ENCODE data around the gene HBZ. TPM values are rescaled to one million over a fixed set of nuclear protein-coding genes. Genes with fewer than 3 reads are reported as not detected.
"Not testable (repeated sequence)": the region's sequence is repeated elsewhere in the genome, so short reads cannot be mapped to it uniquely, and the experiment has no call there.

Gene HBZ
- total RNA-seq, 2 donors from 2014 or later, result not detected

DNA sequence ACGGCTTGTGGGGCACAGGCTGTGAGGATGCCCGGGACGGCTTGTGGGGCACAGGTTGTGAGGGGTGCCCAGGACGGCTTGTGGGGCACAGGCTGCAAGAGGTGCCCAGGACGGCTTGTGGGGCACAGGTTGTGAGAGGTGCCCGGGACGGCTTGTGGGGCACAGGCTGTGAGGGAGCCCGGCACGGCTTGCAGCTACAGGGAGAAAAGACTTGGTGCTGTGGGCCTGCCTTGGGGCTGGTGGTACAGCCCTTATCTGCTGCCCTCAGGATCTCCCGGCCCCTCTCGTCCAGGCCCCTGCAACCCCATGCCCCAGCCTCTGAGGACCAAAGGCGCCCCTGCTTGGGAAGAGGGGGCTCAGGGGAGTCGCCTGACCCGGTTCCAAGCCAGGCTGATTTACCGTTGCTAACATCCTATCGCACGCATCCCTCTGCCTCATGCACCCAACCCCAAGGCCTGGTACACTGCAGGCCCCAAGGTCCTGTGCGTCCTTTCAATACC lies 8.3 kb downstream of the HBZ start:
- DNase-seq (ENCODE audit: low spot score), result no peak
- no peaks in the 10 kb centered on the region for H3K9me3 ChIP-seq
- no peak overlapping the region for H3K27ac ChIP-seq
- peaks cover 7 to 8% of the 10 kb centered on the region in 2 donors for H3K27me3 ChIP-seq
- no peaks in the 10 kb centered on the region for H3K36me3 ChIP-seq
- TF ChIP-seq, protein P1, sequence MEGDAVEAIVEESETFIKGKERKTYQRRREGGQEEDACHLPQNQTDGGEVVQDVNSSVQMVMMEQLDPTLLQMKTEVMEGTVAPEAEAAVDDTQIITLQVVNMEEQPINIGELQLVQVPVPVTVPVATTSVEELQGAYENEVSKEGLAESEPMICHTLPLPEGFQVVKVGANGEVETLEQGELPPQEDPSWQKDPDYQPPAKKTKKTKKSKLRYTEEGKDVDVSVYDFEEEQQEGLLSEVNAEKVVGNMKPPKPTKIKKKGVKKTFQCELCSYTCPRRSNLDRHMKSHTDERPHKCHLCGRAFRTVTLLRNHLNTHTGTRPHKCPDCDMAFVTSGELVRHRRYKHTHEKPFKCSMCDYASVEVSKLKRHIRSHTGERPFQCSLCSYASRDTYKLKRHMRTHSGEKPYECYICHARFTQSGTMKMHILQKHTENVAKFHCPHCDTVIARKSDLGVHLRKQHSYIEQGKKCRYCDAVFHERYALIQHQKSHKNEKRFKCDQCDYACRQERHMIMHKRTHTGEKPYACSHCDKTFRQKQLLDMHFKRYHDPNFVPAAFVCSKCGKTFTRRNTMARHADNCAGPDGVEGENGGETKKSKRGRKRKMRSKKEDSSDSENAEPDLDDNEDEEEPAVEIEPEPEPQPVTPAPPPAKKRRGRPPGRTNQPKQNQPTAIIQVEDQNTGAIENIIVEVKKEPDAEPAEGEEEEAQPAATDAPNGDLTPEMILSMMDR (IDR thresholded peaks at IDR 0.05), result no peak
- H3K4me3 ChIP-seq, result no peak overlapping the region
- peaks cover 0 to 9% of the 10 kb centered on the region in 2 donors for H3K4me1 ChIP-seq

DNA sequence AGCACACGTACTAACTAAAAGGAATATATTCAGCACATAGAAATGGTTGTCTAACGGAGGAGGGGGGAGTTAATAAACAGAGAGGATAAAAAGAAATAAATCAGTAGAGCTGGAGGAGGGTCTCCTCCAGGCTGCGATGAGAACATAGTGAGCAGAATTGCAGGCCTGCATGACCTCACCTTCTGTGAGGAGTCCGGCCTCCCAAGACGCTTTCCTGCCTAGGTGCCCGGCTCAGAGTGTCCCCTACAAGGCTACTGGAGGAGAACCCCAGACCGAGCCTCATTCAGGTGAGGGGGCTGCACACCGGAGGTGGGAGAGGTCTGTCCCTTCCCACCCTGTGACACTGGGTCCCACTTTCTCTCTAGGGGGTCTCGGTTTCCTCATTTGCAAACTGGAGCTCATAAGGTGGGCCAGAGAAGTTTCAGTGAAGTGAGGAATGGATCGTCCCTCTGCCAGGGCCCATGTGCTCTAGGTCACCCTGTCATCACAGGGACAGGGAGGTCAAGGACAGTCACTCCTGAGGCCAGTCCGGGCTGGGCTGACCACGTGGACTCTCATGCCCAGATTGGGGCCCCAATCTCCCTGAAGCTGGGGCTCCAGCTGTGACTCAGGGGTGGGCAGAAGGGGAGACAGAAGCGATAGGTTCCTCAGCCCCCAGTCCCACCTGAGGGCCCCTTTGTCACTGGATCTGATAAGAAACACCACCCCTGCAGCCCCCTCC lies 10.0 kb downstream of the HBZ start:
- no peak for DNase-seq (ENCODE audit: low spot score)
- Histone ChIP-seq H3K4me3 (no peak overlapping the region), H3K27ac (no peak overlapping the region), H3K4me1 (peaks cover 0 to 20% of the 10 kb centered on the region in 2 donors), H3K36me3 (no peaks in the 10 kb centered on the region), H3K27me3 (peaks cover 21 to 25% of the 10 kb centered on the region in 2 donors), H3K9me3 (no peaks in the 10 kb centered on the region)
- TF ChIP-seq, protein P1 (IDR thresholded peaks at IDR 0.05), result no peak

DNA sequence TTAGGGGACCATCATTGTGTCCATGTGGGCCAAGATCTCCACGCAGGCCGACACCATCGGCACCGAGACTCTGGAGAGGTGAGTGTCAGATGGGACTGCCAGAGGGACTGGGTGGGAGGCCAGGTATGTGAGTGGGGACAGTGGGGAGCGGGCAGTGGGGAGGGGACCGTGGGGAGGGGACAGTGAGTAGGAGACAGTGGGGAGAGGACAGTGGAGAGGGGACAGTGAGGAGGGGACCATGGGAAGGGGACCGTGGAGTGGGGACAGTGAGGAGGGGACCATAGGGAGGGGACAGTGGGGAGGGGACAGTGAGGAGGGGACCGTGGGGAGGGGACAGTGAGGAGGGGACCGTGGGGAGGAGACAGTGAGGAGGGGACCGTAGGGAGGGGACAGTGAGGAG lies 10.7 kb downstream of the HBZ start:
- peaks cover 28 to 30% of the 10 kb centered on the region in 2 donors for H3K27me3 ChIP-seq
- not testable (repeated sequence) for H3K36me3 ChIP-seq; DNase-seq (ENCODE audit: low spot score); H3K9me3 ChIP-seq; H3K27ac ChIP-seq; H3K4me3 ChIP-seq
- H3K4me1 ChIP-seq, result peaks cover 0 to 20% of the 10 kb centered on the region in 2 donors

DNA sequence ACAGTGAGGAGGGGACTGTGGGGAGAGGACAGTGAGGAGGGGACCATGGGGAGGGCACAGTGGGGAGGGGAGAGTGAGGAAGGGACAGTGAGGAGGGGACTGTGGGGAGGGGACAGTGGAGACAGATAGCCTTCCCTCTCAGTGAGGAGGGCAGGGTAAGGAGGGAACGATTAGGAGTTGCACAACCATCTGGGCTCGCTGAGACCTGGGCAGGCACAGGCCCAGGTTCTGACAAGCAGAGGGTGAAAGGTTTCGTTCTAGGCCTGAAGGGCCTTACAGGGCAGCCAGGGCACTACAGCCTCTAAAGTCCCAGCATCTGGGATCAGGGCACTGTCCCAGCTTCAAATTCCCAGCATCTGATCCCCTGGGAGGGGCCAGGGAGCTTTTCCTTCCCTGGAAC lies 11.3 kb downstream of the HBZ start:
- not testable (repeated sequence) for DNase-seq (ENCODE audit: low spot score); H3K4me3 ChIP-seq; H3K36me3 ChIP-seq; H3K27ac ChIP-seq; H3K9me3 ChIP-seq
- H3K4me1 ChIP-seq, result peaks cover 0 to 20% of the 10 kb centered on the region in 2 donors
- H3K27me3 ChIP-seq, result peaks cover 28 to 36% of the 10 kb centered on the region in 2 donors

DNA sequence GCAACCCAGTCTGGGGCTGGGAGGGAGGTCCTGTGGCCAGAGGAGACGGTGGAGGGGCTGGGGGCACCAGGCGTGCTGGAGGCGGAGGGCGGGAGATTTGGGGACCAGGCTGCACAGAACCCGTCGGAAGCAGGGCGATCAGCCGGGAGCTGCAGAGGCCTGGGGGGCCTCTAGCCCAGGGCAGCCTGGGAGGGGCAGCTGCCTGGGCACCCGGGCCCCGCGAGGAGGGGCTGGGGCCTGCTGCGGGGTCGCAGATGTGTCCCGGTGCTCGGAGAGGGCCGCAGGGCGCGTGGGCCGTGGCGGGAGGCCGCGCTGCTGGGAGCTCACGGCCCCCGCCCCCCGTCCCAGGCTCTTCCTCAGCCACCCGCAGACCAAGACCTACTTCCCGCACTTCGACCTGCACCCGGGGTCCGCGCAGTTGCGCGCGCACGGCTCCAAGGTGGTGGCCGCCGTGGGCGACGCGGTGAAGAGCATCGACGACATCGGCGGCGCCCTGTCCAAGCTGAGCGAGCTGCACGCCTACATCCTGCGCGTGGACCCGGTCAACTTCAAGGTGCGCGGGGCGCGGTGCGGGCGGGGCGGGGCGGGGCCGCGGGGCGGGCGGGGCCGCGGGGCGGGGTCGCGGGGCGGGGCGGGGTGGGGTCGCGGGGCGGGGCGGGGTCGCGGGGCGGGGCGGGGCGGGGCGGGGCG lies 11.8 kb downstream of the HBZ start:
- H3K27ac ChIP-seq, result not testable (repeated sequence)
- peaks cover 0 to 20% of the 10 kb centered on the region in 2 donors for H3K4me1 ChIP-seq

DNA sequence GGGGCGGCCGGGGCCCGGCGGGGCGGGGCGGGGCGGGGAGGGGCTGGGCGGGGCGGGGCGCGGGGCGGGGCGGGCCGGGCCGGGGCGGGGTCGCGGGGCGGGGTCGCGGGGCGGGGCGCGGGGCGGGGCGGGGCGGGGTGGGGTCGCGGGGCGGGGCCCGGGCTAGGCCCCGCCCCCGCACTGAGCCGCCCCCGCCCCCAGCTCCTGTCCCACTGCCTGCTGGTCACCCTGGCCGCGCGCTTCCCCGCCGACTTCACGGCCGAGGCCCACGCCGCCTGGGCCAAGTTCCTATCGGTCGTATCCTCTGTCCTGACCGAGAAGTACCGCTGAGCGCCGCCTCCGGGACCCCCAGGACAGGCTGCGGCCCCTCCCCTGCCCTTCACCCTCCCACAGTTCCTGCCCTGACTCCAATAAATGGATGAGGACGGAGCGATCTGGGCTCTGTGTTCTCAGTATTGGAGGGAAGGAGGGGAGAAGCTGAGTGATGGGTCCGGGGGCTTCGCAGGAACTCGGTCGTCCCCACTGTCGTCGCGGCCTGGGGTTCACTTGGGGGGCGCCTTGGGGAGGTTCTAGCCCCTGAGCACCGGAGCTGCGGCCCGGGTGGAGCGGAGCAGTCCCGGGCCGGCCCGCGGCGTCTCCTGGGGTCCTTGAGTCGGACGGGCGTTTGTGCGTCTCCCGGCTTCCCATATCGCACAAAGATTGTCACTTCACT lies 12.5 kb downstream of the HBZ start:
- no peaks in the 10 kb centered on the region for H3K9me3 ChIP-seq
- peaks cover 28 to 42% of the 10 kb centered on the region in 2 donors for H3K27me3 ChIP-seq
- TF ChIP-seq, protein P1 (IDR thresholded peaks at IDR 0.05), result no peak
- H3K4me3 ChIP-seq, result peak overlapping the region; percentile 11 to 33
- no peak for DNase-seq (ENCODE audit: low spot score)
- peaks cover 0 to 20% of the 10 kb centered on the region in 2 donors for H3K4me1 ChIP-seq
- no peak overlapping the region for H3K27ac ChIP-seq
- H3K36me3 ChIP-seq, result no peaks in the 10 kb centered on the region

More for the DNA sequence above, 11.8 kb downstream of the HBZ start:
- not testable (repeated sequence) for H3K36me3 ChIP-seq; H3K4me3 ChIP-seq; DNase-seq (ENCODE audit: low spot score); H3K9me3 ChIP-seq
- H3K27me3 ChIP-seq, result peaks cover 28 to 42% of the 10 kb centered on the region in 2 donors

All from right atrium auricular region (tissue), 2 donors.